ENCODE results near the gene MEOX1.

Gene MEOX1

GRCh38 chr17:43625606-43626005 lies 36.1 kb downstream of the MEOX1 start:
- Histone ChIP-seq H3K27me3 (ENCODE audit: insufficient read depth, low read depth) (peaks cover 11% of the 10 kb centered on the region; the same call in 1 of the 2 replicates), H3K36me3 (ENCODE audit: insufficient read depth) (no peaks in the 10 kb centered on the region), H3K4me2 (no peak overlapping the region), H2AFZ (ENCODE audit: low read depth) (no peak overlapping the region), H3K27ac (no peak overlapping the region), H3K9ac (no peak overlapping the region), H3K79me2 (ENCODE audit: insufficient read depth, low read depth) (no peaks in the 10 kb centered on the region), H4K20me1 (ENCODE audit: insufficient read depth) (no peaks in the 10 kb centered on the region), H3K4me1 (ENCODE audit: low read depth, poor library complexity, severe bottlenecking) (no peaks in the 10 kb centered on the region), H3K4me3 (IDR thresholded peaks at IDR 0.05; ENCODE audit: insufficient read depth, low read depth, low read length) (no peak overlapping the region)
- no peak for TF ChIP-seq CTCF (conservative IDR thresholded peaks at IDR 0.05; ENCODE audit: low read depth, low read length)

GRCh38 chr17:43620581-43620980 lies 41.1 kb downstream of the MEOX1 start:
- Histone ChIP-seq H3K27me3 (ENCODE audit: insufficient read depth, low read depth) (no peaks in the 10 kb centered on the region), H3K79me2 (ENCODE audit: insufficient read depth, low read depth) (no peaks in the 10 kb centered on the region), H4K20me1 (ENCODE audit: insufficient read depth) (no peaks in the 10 kb centered on the region), H3K9ac (no peak overlapping the region), H3K4me3 (IDR thresholded peaks at IDR 0.05; ENCODE audit: insufficient read depth, low read depth, low read length) (no peak overlapping the region), H3K27ac (no peak overlapping the region), H3K4me2 (no peak overlapping the region), H2AFZ (ENCODE audit: low read depth) (no peak overlapping the region), H3K36me3 (ENCODE audit: insufficient read depth) (no peaks in the 10 kb centered on the region), H3K4me1 (ENCODE audit: low read depth, poor library complexity, severe bottlenecking) (no peaks in the 10 kb centered on the region)
- no peak for TF ChIP-seq CTCF (conservative IDR thresholded peaks at IDR 0.05; ENCODE audit: low read depth, low read length)

- Histone ChIP-seq H4K20me1 (ENCODE audit: insufficient read depth) (no peaks in the 10 kb centered on the region), H3K36me3 (ENCODE audit: insufficient read depth) (no peaks in the 10 kb centered on the region), H3K4me2 (no peak overlapping the region), H3K27me3 (ENCODE audit: insufficient read depth, low read depth) (no peaks in the 10 kb centered on the region), H3K4me1 (ENCODE audit: low read depth, poor library complexity, severe bottlenecking) (no peaks in the 10 kb centered on the region), H3K79me2 (ENCODE audit: insufficient read depth, low read depth) (no peaks in the 10 kb centered on the region), H3K27ac (no peak overlapping the region), H3K4me3 (IDR thresholded peaks at IDR 0.05; ENCODE audit: insufficient read depth, low read depth, low read length) (no peak overlapping the region), H2AFZ (ENCODE audit: low read depth) (no peak overlapping the region), H3K9ac (no peak overlapping the region)
- no peak for TF ChIP-seq CTCF (conservative IDR thresholded peaks at IDR 0.05; ENCODE audit: low read depth, low read length)
These were observed 41.6 kb downstream of the MEOX1 start for GRCh38 chr17:43620147-43620546.

- H3K79me2 ChIP-seq (ENCODE audit: insufficient read depth, low read depth) = no peaks in the 10 kb centered on the region
- no peaks in the 10 kb centered on the region for H3K36me3 ChIP-seq (ENCODE audit: insufficient read depth)
- no peaks in the 10 kb centered on the region for H4K20me1 ChIP-seq (ENCODE audit: insufficient read depth)
- no peaks in the 10 kb centered on the region for H3K4me1 ChIP-seq (ENCODE audit: low read depth, poor library complexity, severe bottlenecking)
- no peak overlapping the region for H3K27ac ChIP-seq
- H3K4me2 ChIP-seq = no peak overlapping the region
- no peak for TF ChIP-seq CTCF (conservative IDR thresholded peaks at IDR 0.05; ENCODE audit: low read depth, low read length)
- H3K4me3 ChIP-seq (IDR thresholded peaks at IDR 0.05; ENCODE audit: insufficient read depth, low read depth, low read length) = no peak overlapping the region
- no peak overlapping the region for H3K9ac ChIP-seq
- H2AFZ ChIP-seq (ENCODE audit: low read depth) = no peak overlapping the region
- H3K27me3 ChIP-seq (ENCODE audit: insufficient read depth, low read depth) = no peaks in the 10 kb centered on the region
These were observed 42.0 kb downstream of the MEOX1 start for GRCh38 chr17:43619705-43620104.
